Naive B cell (primary cell): ENCODE measurements around the gene POLA2. TPM values are rescaled to one million over a fixed set of nuclear protein-coding genes. Genes with fewer than 3 reads are reported as not detected.

Source experiments
- ATAC-seq, 2 donors: fragments of 150-1000 bp; cut with Tn5 transposase; 2 replicates each; pipeline ENCODE4 v1.10.0; 2021; ENCODE audit warnings: low read depth in 2 of 2, mild to moderate bottlenecking in 2 of 2, moderate library complexity in 2 of 2
- DNase-seq: peaks from one replicate; pipeline ENCODE4 v3.0.0; 2022
- H3K27ac Mint-ChIP-seq, 6 donors: one replicate each; pipeline ENCODE4 v1.8.0; 2020 to 2022; ENCODE audit warnings: mild to moderate bottlenecking in 6 of 6, mixed read lengths in 6 of 6, moderate library complexity in 5 of 6, inconsistent platforms in 2 of 6
- H3K27me3 Mint-ChIP-seq, 3 donors: one replicate each; pipeline ENCODE4 v1.8.0; 2021 to 2022; ENCODE audit warnings: mixed read lengths in 3 of 3, mild to moderate bottlenecking in 1 of 3
- H3K36me3 Mint-ChIP-seq, 2 donors: one replicate each; pipeline ENCODE4 v1.8.0; 2020 to 2022; ENCODE audit warnings: mixed read lengths in 2 of 2, inconsistent platforms in 1 of 2, mild to moderate bottlenecking in 1 of 2
- H3K4me1 Mint-ChIP-seq, 3 donors: one replicate each; pipeline ENCODE4 v1.8.0; 2020 to 2022; ENCODE audit warnings: mixed read lengths in 3 of 3, inconsistent platforms in 1 of 3, mild to moderate bottlenecking in 1 of 3, moderate library complexity in 1 of 3
- H3K4me3 Mint-ChIP-seq, 8 donors: one replicate each; pipeline ENCODE4 v1.8.0; 2020 to 2022; ENCODE audit warnings: mild to moderate bottlenecking in 8 of 8, mixed read lengths in 8 of 8, moderate library complexity in 8 of 8, inconsistent platforms in 2 of 8
- H3K9me3 Mint-ChIP-seq, 7 donors: one replicate each; pipeline ENCODE4 v1.8.0; 2020 to 2022; ENCODE audit warnings: mixed read lengths in 7 of 7, mild to moderate bottlenecking in 5 of 7, inconsistent platforms in 2 of 7, moderate library complexity in 1 of 7
- polyA plus RNA-seq, 6 donors: library from polyadenylated mRNA; unstranded; fragments of 300-500 nt; fragmentation: Illumina TruSeq; gene quantifications; one replicate each; pipeline ENCODE4 v1.2.3, GENCODE V29; 2021; ENCODE audit warnings: low read depth in 6 of 6

POLA2 gene
- polyA plus RNA-seq, 6 donors from 2014 or later: 11.9 to 20.4 (median 16.2) TPM

GRCh38 chr11:65310215-65310614 lies 48.5 kb downstream of the POLA2 start:
- Mint-ChIP-seq H3K27me3 (peaks cover 0 to 9% (median 9%) of the 10 kb centered on the region in 3 donors), H3K27ac (no peak overlapping the region), H3K4me1 (peaks cover 7 to 11% (median 7%) of the 10 kb centered on the region in 3 donors), H3K9me3 (no peaks in the 10 kb centered on the region), H3K36me3 (no peaks in the 10 kb centered on the region), H3K4me3 (no peak overlapping the region)
- no peak for ATAC-seq
- DNase-seq: no peak

DNA sequence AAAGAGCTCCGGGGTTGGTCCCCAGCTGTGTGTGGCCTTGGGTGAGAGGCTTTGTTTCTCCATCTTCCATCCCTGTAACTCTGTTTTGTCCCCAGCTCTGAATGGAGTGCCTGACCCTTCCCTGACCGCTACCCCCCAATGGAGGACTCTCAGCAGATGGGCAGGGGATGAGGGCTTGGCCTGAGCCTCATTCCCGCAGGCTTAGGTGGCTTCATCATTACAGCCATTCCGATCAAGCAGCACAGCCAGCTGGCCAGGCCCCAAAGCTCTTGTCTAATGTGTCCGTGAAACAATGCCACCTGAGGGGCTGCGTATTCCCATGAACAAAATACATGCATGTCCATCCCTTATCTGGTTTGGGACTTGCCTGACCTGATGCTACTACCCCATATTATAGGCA lies 49.0 kb downstream of the POLA2 start:
- Mint-ChIP-seq H3K36me3 (no peaks in the 10 kb centered on the region), H3K27ac (peak overlapping the region in 1 of 6 donors; percentile 47), H3K27me3 (peaks cover 0 to 9% (median 9%) of the 10 kb centered on the region in 3 donors), H3K9me3 (no peaks in the 10 kb centered on the region), H3K4me3 (no peak overlapping the region), H3K4me1 (peaks cover 7 to 14% (median 9%) of the 10 kb centered on the region in 3 donors)
- DNase-seq (no peak), ATAC-seq (no peak)

DNA sequence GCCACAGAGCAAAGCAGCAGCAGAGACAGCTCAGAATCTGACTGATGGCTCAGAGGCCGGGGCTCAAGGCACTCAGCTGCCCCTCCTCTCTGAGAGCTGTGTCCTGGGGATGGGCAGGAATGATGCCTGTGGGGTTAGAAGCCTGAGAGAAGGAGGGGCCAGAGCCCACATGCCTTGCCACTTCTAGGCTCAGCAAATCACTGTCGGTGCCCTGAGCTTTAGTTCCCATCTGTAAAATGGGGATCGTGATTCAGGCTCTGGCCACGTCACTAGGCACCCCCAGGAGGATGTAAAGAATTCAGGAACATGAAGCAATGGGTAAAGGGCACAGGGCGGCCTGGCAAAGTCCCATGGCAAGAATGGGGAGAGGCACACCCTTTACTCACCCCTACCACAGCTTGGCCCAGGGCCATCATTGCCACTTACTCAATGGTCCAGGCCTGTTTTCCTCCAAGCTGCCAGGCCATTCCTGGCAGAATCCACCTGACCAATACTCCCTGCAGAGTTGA lies 49.5 kb downstream of the POLA2 start:
- Mint-ChIP-seq H3K27ac (peak overlapping the region in 1 of 6 donors; percentile 47), H3K36me3 (no peaks in the 10 kb centered on the region), H3K9me3 (no peaks in the 10 kb centered on the region), H3K4me1 (peaks cover 10 to 19% (median 12%) of the 10 kb centered on the region in 3 donors), H3K27me3 (peaks cover 0 to 9% (median 9%) of the 10 kb centered on the region in 3 donors), H3K4me3 (peak overlapping the region in 2 of 8 donors; percentile 45 to 53)
- ATAC-seq (no peak), DNase-seq (no peak)

GRCh38 chr11:65314501-65315203 lies 52.9 kb downstream of the POLA2 start, which contains the start of gene CDC42EP2:
TSS of gene CDC42EP2 (plus strand) at chr11:65314866. CDS start at chr11:65320899, 6,033 bp downstream.
- Mint-ChIP-seq H3K4me1 (peaks cover 10 to 20% (median 12%) of the 10 kb centered on the region in 3 donors), H3K36me3 (no peaks in the 10 kb centered on the region), H3K27ac (peak within 1 kb of the TSS in 4 of 6 donors; percentile 20 to 72 (median 47)), H3K9me3 (no peaks in the 10 kb centered on the region), H3K27me3 (peaks cover 0 to 9% (median 9%) of the 10 kb centered on the region in 3 donors), H3K4me3 (peak within 1 kb of the TSS; percentile 66 to 89 (median 80))
- ATAC-seq (peak; percentile 85 to 87), DNase-seq (peak; percentile 67)

- H3K36me3 Mint-ChIP-seq: no peaks in the 10 kb centered on the region
- H3K9me3 Mint-ChIP-seq: no peaks in the 10 kb centered on the region
- peak overlapping the region in 2 of 6 donors; percentile 20 to 50 for H3K27ac Mint-ChIP-seq
These were observed 53.6 kb downstream of the POLA2 start for GRCh38 chr11:65315204-65315865.

DNA sequence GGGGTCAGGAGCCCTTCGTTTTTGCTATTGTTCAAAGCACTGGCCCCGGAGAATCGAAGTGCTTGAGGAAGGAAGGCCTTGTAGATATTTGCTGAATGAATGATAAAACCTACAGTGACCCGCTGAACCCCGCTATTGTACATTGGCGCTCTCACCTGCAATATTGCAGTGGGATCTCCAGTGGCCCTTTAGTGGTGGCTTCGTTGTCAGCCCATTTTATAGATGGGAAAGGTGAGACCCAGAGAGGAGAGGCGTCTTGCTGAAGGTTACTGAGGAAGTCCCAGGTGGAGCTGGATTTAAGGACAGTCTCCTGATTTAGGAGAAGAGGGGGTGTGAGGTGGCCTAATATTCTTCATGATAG lies 54.1 kb downstream of the POLA2 start:
- Mint-ChIP-seq H3K4me3 (peak overlapping the region in 7 of 8 donors; percentile 28 to 87 (median 78)), H3K9me3 (no peaks in the 10 kb centered on the region), H3K27me3 (peaks cover 0 to 9% (median 9%) of the 10 kb centered on the region in 3 donors), H3K27ac (peak overlapping the region in 2 of 6 donors; percentile 20 to 50), H3K4me1 (peaks cover 10 to 20% (median 12%) of the 10 kb centered on the region in 3 donors), H3K36me3 (no peaks in the 10 kb centered on the region)
- ATAC-seq: peak in 1 of 2 donors; percentile 2
- DNase-seq: no peak

More at GRCh38 chr11:65315204-65315865, 53.6 kb downstream of the POLA2 start:
- ATAC-seq (peak; percentile 71 to 73), DNase-seq (peak; percentile 82)
- Mint-ChIP-seq H3K4me1 (peaks cover 10 to 20% (median 12%) of the 10 kb centered on the region in 3 donors), H3K27me3 (peaks cover 0 to 9% (median 9%) of the 10 kb centered on the region in 3 donors), H3K4me3 (peak overlapping the region; percentile 66 to 89 (median 80))

GRCh38 chr11:65316227-65317024 lies 54.7 kb downstream of the POLA2 start:
- H3K4me3 Mint-ChIP-seq: peak overlapping the region; percentile 28 to 85 (median 78)
- DNase-seq (no peak), ATAC-seq (no peak)
- no peaks in the 10 kb centered on the region for H3K36me3 Mint-ChIP-seq
- H3K9me3 Mint-ChIP-seq: no peaks in the 10 kb centered on the region
- H3K4me1 Mint-ChIP-seq: peaks cover 10 to 20% (median 12%) of the 10 kb centered on the region in 3 donors
- peaks cover 0 to 10% (median 9%) of the 10 kb centered on the region in 3 donors for H3K27me3 Mint-ChIP-seq
- H3K27ac Mint-ChIP-seq: peak overlapping the region in 1 of 6 donors; percentile 56

- no peak overlapping the region for H3K27ac Mint-ChIP-seq
- H3K36me3 Mint-ChIP-seq: no peaks in the 10 kb centered on the region
- ATAC-seq (no peak), DNase-seq (no peak)
- peak overlapping the region in 3 of 8 donors; percentile 28 to 63 (median 47) for H3K4me3 Mint-ChIP-seq
- peaks cover 10 to 20% (median 12%) of the 10 kb centered on the region in 3 donors for H3K4me1 Mint-ChIP-seq
- no peaks in the 10 kb centered on the region for H3K9me3 Mint-ChIP-seq
- peaks cover 0 to 16% (median 9%) of the 10 kb centered on the region in 3 donors for H3K27me3 Mint-ChIP-seq
These were observed 55.4 kb downstream of the POLA2 start for GRCh38 chr11:65317025-65317786.

GRCh38 chr11:65320386-65321075 lies 58.8 kb downstream of the POLA2 start:
- Mint-ChIP-seq H3K27me3 (peaks cover 0 to 12% (median 3%) of the 10 kb centered on the region in 3 donors), H3K4me1 (peaks cover 3 to 8% (median 5%) of the 10 kb centered on the region in 3 donors), H3K36me3 (no peaks in the 10 kb centered on the region), H3K4me3 (no peak overlapping the region), H3K27ac (no peak overlapping the region), H3K9me3 (no peaks in the 10 kb centered on the region)
- no peak for DNase-seq
- no peak for ATAC-seq

- no peak for DNase-seq
- no peaks in the 10 kb centered on the region for H3K36me3 Mint-ChIP-seq
- no peak overlapping the region for H3K4me3 Mint-ChIP-seq
- peaks cover 0 to 12% (median 3%) of the 10 kb centered on the region in 3 donors for H3K27me3 Mint-ChIP-seq
- H3K9me3 Mint-ChIP-seq: no peaks in the 10 kb centered on the region
- H3K4me1 Mint-ChIP-seq: peaks cover 0 to 2% (median under 1%) of the 10 kb centered on the region in 3 donors
- no peak for ATAC-seq
- H3K27ac Mint-ChIP-seq: peak overlapping the region in 1 of 6 donors; percentile 69
These were observed 59.3 kb downstream of the POLA2 start for GRCh38 chr11:65321076-65321475.

DNA sequence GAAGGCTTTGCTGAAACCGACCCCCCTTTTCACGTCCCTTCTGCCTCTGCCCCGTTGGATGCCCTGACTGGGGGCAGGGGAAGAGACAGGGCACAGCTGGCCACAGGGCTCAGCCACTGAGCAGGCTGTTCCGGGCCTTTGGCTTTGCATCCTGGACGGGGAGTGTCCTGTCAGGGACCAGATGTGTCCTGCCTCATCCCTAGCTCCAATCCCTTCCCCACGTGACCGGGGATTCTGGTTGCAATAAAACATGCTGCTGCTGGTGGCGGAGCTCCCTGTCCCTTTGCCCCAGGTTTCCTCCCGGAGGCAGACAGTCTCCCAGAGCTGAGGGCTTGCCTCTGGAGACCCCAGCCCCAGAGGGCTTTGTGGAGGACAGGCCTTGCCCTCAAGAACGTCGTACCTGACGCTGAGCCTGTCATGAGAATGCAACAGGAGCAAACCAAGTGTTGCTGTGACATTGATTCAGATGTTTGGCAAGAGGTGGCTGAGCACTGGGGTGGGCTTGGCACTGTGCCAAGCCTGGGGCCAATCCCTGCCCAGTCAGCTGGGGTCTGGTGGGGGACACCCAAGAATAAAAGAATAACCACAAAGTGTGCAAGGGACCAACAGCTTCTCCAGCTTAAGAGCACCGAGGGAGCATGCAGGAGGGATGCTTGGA lies 60.2 kb downstream of the POLA2 start:
- H3K4me1 Mint-ChIP-seq: no peaks in the 10 kb centered on the region
- H3K27me3 Mint-ChIP-seq: peaks cover 0 to 12% (median 3%) of the 10 kb centered on the region in 3 donors
- H3K27ac Mint-ChIP-seq: no peak overlapping the region
- H3K4me3 Mint-ChIP-seq: no peak overlapping the region
- no peaks in the 10 kb centered on the region for H3K9me3 Mint-ChIP-seq
- no peaks in the 10 kb centered on the region for H3K36me3 Mint-ChIP-seq
- no peak for DNase-seq
- ATAC-seq: no peak
